Hepatocyte (in vitro differentiated cells): ENCODE results near the gene ANKRD11. TPM values are rescaled to one million over a fixed set of nuclear protein-coding genes. Genes with fewer than 3 reads are reported as not detected.
A peak's percentile ranks its signal among the peaks of the same experiment; 100 is the strongest.

Source experiments
- DNase-seq: peaks from one replicate; pipeline ENCODE4 v3.0.0-alpha.2; 2016; ENCODE audit warnings: low spot score
- H2AFZ ChIP-seq: fragments of 200-600 bp; sonication (generic); 2 replicates; pipeline ENCODE4 v1.6.0; 2016; ENCODE audit warnings: antibody characterized with exemption, mild to moderate bottlenecking
- H3K27ac ChIP-seq: fragments of 200-600 bp; sonication (generic); 2 replicates; pipeline ENCODE4 v1.5.1; 2016; ENCODE audit warnings: mild to moderate bottlenecking
- H3K27me3 ChIP-seq: fragments of 200-600 bp; sonication (generic); 2 replicates; pipeline ENCODE4 v1.6.1; 2016
- H3K36me3 ChIP-seq: fragments of 200-600 bp; sonication (generic); replicated peaks from 2 replicates; pipeline ENCODE4 v1.5.1; 2016; ENCODE audit warnings: low read depth; ENCODE audit not compliant: insufficient read depth
- H3K4me1 ChIP-seq: fragments of 200-600 bp; sonication (generic); 2 replicates; pipeline ENCODE4 v1.5.1; 2016; ENCODE audit warnings: mild to moderate bottlenecking, moderate library complexity; ENCODE audit not compliant: insufficient read depth
- H3K4me2 ChIP-seq: fragments of 200-600 bp; sonication (generic); 2 replicates; pipeline ENCODE4 v1.6.0; 2016
- H3K4me3 ChIP-seq: fragments of 200-600 bp; sonication (generic); 2 replicates; pipeline ENCODE4 v1.5.1; 2016; ENCODE audit warnings: mild to moderate bottlenecking
- H3K79me2 ChIP-seq: fragments of 200-600 bp; sonication (generic); 2 replicates; pipeline ENCODE4 v1.6.0; 2017; ENCODE audit warnings: mild to moderate bottlenecking
- H3K9me2 ChIP-seq: fragments of 200-600 bp; sonication (generic); replicated peaks from 2 replicates; pipeline ENCODE4 v1.6.0; 2017; ENCODE audit warnings: mild to moderate bottlenecking; ENCODE audit not compliant: insufficient read depth
- H3K9me3 ChIP-seq: fragments of 200-600 bp; sonication (generic); 2 replicates; pipeline ENCODE4 v1.5.1; 2016; ENCODE audit warnings: low read depth, mild to moderate bottlenecking
- H4K20me1 ChIP-seq: fragments of 200-600 bp; sonication (generic); 2 replicates; pipeline ENCODE4 v1.6.0; 2016; ENCODE audit warnings: mild to moderate bottlenecking; ENCODE audit not compliant: insufficient read depth, poor library complexity, severe bottlenecking
- EZH2 ChIP-seq: fragments of 200-600 bp; sonication (generic); IDR thresholded peaks from 2 replicates; pipeline ENCODE4 v1.6.1; 2016; ENCODE audit warnings: antibody characterized with exemption, mild to moderate bottlenecking, borderline replicate concordance
- EZH2phosphoT487 ChIP-seq: fragments of 200-600 bp; sonication (generic); IDR thresholded peaks from one replicate; pipeline ENCODE4 v1.6.1; 2018; ENCODE audit warnings: antibody characterized with exemption, mild to moderate bottlenecking, low read depth, moderate library complexity; ENCODE audit not compliant: unreplicated experiment, severe bottlenecking
- WGBS: methylation state at CpG from one replicate; pipeline ENCODE4 v1.1.6; 2016; ENCODE audit warnings: low lambda C conversion rate; ENCODE audit errors: missing lambda C conversion rate; 5-methylcytosine and 5-hydroxymethylcytosine counted together
- polyA plus RNA-seq: library from polyadenylated mRNA; unstranded; fragments of >200 nt; fragmentation: Nextera tagmentation; extraction: Ambion mirVana; gene quantifications from 2 replicates; pipeline ENCODE4 v1.2.1, GENCODE V29; 2016
- total RNA-seq: library from RNA; depleted of rRNA; stranded (reverse); fragments of >200 nt; gene quantifications from 2 replicates; pipeline ENCODE4 v1.2.3, GENCODE V29; 2014
- TF ChIP-seq, protein P1 (sequence below): fragments of 200-600 bp; sonication (generic); IDR thresholded peaks from 2 replicates; pipeline ENCODE4 v1.5.1; 2016; ENCODE audit warnings: antibody characterized with exemption, mild to moderate bottlenecking; ENCODE audit not compliant: poor library complexity

Gene ANKRD11
- total and polyA plus RNA-seq, 2 experiments from 2014 or later = 48.7 to 130 TPM

DNA sequence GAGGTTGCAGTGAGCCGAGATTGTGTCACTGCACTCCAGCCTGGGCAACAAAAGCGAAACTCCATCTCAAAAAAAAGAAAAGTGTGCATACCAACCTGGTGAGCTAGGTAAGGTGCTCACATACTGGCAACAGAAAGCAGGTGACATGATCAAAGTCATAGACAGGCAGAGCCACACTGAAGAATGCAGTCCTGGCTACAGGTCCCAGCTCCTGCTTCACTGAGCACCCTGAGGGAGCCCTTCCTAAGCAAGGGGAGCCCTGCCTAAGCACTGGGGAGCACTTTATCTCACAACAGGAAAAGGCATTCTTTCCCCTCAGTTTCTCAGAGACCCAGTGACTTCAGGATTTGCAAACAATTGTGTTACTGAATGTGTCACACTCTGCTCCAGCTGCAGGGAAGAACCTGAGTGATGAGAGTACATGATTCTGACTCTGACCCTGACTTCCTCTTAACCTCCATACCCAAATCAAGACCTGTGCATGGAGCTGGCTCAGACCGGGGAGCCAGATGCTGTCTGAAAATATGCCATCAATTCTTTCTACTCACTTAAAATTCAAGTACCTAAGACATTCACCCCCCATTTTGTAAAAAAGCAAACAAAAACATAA, 40.5 kb downstream of the ANKRD11 start:
- peaks cover 99% of the 10 kb centered on the region for H4K20me1 ChIP-seq
- peak overlapping the region; percentile 42 for H3K27ac ChIP-seq
- no peak for DNase-seq
- H3K4me1 ChIP-seq = peaks cover 23% of the 10 kb centered on the region
- 92% methylated on average over 3 of the region's 3 CpGs for WGBS
- no peaks in the 10 kb centered on the region for H3K9me3 ChIP-seq
- H3K4me2 ChIP-seq = no peak overlapping the region
- H3K4me3 ChIP-seq = no peak overlapping the region
- H3K79me2 ChIP-seq = peaks cover 99% of the 10 kb centered on the region
- no peaks in the 10 kb centered on the region for H3K9me2 ChIP-seq
- no peaks in the 10 kb centered on the region for H3K36me3 ChIP-seq
- no peak overlapping the region for H2AFZ ChIP-seq
- TF ChIP-seq, protein P1, sequence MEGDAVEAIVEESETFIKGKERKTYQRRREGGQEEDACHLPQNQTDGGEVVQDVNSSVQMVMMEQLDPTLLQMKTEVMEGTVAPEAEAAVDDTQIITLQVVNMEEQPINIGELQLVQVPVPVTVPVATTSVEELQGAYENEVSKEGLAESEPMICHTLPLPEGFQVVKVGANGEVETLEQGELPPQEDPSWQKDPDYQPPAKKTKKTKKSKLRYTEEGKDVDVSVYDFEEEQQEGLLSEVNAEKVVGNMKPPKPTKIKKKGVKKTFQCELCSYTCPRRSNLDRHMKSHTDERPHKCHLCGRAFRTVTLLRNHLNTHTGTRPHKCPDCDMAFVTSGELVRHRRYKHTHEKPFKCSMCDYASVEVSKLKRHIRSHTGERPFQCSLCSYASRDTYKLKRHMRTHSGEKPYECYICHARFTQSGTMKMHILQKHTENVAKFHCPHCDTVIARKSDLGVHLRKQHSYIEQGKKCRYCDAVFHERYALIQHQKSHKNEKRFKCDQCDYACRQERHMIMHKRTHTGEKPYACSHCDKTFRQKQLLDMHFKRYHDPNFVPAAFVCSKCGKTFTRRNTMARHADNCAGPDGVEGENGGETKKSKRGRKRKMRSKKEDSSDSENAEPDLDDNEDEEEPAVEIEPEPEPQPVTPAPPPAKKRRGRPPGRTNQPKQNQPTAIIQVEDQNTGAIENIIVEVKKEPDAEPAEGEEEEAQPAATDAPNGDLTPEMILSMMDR = no peak
- TF ChIP-seq EZH2phosphoT487 (no peak), EZH2 (no peak)
- H3K27me3 ChIP-seq = no peaks in the 10 kb centered on the region

DNA sequence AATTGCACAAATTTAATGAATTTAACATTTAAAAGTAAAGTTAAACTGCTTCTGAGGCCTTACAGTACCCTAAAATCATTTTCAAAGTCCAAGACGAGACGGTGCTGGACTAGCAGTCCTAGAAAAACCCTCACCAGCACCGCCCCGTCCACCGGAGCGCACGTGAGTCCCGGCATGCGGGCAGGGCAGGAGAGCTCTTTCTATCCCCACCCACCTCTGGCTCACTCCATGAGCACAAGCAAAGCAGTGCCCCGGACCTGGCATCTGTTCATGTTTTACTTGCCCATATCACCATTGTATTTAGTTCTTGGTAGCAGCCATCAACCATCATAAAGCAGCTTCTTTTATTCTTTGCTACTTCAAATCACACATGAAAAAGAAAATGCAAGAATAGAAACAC, 41.7 kb downstream of the ANKRD11 start:
- H3K4me3 ChIP-seq = no peak overlapping the region

DNA sequence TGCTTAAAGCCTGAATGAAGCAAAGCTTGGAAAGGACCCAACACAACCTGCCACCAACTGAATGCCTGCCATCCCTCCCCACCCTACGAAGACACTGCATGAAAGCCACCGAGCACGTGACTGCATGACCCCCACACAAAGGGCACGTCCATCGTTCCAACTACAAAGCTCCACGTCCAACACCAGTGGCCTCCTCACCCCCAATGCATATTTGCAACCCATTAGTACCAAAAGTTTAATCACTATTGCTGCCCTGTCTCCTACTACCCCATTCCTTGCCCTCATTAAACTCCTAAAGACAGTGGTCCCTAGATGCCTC, 43.4 kb downstream of the ANKRD11 start:
- Histone ChIP-seq H3K4me1 (peaks cover 44% of the 10 kb centered on the region), H3K36me3 (no peaks in the 10 kb centered on the region), H3K79me2 (peaks cover 100% of the 10 kb centered on the region), H3K27ac (no peak overlapping the region), H3K9me3 (no peaks in the 10 kb centered on the region), H3K9me2 (no peaks in the 10 kb centered on the region), H3K4me3 (no peak overlapping the region), H2AFZ (no peak overlapping the region), H4K20me1 (peaks cover 100% of the 10 kb centered on the region), H3K27me3 (no peaks in the 10 kb centered on the region), H3K4me2 (no peak overlapping the region)
- TF ChIP-seq EZH2 (no peak), EZH2phosphoT487 (no peak)
- TF ChIP-seq, protein P1 = no peak
- WGBS = 85% methylated on average over 6 of the region's 6 CpGs
- DNase-seq = no peak

More for the DNA sequence above, 41.7 kb downstream of the ANKRD11 start:
- no peak overlapping the region for H3K4me2 ChIP-seq
- H3K27ac ChIP-seq = no peak overlapping the region
- TF ChIP-seq EZH2phosphoT487 (no peak), EZH2 (no peak)
- TF ChIP-seq, protein P1 = no peak
- 91% methylated on average over 10 of the region's 10 CpGs for WGBS
- peaks cover 100% of the 10 kb centered on the region for H3K79me2 ChIP-seq
- H3K36me3 ChIP-seq = no peaks in the 10 kb centered on the region
- H3K27me3 ChIP-seq = no peaks in the 10 kb centered on the region
- peaks cover 30% of the 10 kb centered on the region for H3K4me1 ChIP-seq
- H4K20me1 ChIP-seq = peaks cover 100% of the 10 kb centered on the region
- H3K9me2 ChIP-seq = no peaks in the 10 kb centered on the region
- no peak for DNase-seq
- no peak overlapping the region for H2AFZ ChIP-seq
- no peaks in the 10 kb centered on the region for H3K9me3 ChIP-seq
